Measurements from ENCODE around the gene GREB1.

GREB1 gene, protein sequence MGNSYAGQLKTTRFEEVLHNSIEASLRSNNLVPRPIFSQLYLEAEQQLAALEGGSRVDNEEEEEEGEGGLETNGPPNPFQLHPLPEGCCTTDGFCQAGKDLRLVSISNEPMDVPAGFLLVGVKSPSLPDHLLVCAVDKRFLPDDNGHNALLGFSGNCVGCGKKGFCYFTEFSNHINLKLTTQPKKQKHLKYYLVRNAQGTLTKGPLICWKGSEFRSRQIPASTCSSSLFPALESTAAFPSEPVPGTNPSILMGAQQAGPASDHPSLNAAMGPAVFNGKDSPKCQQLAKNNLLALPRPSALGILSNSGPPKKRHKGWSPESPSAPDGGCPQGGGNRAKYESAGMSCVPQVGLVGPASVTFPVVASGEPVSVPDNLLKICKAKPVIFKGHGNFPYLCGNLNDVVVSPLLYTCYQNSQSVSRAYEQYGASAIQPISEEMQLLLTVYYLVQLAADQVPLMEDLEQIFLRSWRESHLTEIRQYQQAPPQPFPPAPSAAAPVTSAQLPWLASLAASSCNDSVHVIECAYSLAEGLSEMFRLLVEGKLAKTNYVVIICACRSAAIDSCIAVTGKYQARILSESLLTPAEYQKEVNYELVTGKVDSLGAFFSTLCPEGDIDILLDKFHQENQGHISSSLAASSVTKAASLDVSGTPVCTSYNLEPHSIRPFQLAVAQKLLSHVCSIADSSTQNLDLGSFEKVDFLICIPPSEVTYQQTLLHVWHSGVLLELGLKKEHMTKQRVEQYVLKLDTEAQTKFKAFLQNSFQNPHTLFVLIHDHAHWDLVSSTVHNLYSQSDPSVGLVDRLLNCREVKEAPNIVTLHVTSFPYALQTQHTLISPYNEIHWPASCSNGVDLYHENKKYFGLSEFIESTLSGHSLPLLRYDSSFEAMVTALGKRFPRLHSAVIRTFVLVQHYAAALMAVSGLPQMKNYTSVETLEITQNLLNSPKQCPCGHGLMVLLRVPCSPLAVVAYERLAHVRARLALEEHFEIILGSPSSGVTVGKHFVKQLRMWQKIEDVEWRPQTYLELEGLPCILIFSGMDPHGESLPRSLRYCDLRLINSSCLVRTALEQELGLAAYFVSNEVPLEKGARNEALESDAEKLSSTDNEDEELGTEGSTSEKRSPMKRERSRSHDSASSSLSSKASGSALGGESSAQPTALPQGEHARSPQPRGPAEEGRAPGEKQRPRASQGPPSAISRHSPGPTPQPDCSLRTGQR (N-terminal part only)

DNA sequence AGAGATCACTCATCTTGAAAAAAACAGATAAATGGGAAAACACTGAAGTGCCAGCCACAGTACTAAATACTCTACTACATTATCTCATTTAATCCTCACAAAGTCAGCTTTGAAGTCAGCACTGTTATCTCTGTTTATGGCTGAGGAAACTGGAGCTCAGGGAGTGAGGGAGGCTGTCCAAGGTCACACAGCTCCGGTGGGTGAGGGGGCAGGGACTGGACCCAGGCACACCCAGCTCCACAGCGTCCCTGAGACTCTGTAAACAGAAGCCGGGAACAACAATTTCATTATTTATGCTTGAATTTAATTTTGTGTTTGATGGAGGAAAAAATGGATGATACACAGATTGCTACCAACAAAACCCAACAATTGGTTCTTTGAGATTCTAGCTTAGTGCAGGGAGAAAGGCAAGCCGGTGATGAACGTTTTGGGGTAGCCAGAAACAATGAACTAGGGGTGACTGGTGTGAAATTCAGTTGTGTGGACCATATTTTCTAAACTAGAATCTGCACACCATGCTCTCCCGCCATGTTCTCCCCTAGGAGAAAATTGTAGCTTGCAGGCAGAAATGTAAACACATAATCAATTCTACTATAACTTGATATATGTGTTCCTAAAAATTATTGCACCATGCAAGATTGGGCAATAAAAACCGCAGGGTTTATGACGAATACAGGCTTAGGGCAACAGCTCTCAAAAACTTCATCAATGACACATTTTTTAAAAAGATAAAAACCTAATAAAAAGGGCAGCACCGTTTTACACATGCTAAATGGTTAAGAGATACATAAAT is at the start of gene GREB1:
Gene GREB1, plus strand, starts transcription at position 768 of the 793 bp plus-strand sequence. CDS start 22,570 bp downstream, outside the sequence.
- Histone ChIP-seq H3K27ac (ENCODE audit: low read length) (no peak within 1 kb of the TSS), H3K4me3 (ENCODE audit: low read length) (no peak within 1 kb of the TSS), H3K4me1 (ENCODE audit: insufficient read depth, low read length) (peaks cover 3% of the 10 kb centered on the region; the same call in 1 of the 2 replicates), H3K9me3 (ENCODE audit: insufficient read depth, low read depth, low read length) (no peaks in the 10 kb centered on the region), H3K36me3 (ENCODE audit: insufficient read depth, low read depth, low read length) (no peaks in the 10 kb centered on the region), H3K9ac (ENCODE audit: low read depth, low read length) (no peak within 1 kb of the TSS), H3K27me3 (ENCODE audit: insufficient read depth, low read length) (no peaks in the 10 kb centered on the region)

DNA sequence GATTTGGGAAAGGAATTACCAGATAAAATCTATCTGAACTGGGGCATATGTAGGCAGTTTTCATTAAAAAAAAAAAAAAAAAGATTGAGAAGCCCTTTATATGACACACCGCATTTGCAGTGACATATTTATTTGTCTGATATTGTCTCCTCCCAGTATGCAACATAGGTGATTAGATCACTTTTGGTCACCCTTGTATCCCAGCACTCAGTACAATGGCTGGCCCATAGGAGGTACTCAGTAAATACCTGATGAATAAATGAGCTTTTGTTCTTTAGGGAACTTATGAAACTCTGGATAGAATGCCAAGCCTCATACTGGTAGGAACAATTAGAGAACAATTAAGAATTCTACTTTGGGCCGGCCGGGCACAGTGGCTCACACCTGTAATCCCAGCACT is 45.0 kb upstream of the GREB1 start:
- Histone ChIP-seq H3K27ac (ENCODE audit: low read length) (no peak overlapping the region), H3K4me1 (ENCODE audit: insufficient read depth, low read length) (no peaks in the 10 kb centered on the region; the same call in 1 of the 2 replicates), H3K27me3 (ENCODE audit: insufficient read depth, low read length) (no peaks in the 10 kb centered on the region), H3K4me3 (ENCODE audit: low read length) (no peak overlapping the region), H3K9me3 (ENCODE audit: insufficient read depth, low read depth, low read length) (no peaks in the 10 kb centered on the region), H3K36me3 (ENCODE audit: insufficient read depth, low read depth, low read length) (no peaks in the 10 kb centered on the region), H3K9ac (ENCODE audit: low read depth, low read length) (no peak overlapping the region)

DNA sequence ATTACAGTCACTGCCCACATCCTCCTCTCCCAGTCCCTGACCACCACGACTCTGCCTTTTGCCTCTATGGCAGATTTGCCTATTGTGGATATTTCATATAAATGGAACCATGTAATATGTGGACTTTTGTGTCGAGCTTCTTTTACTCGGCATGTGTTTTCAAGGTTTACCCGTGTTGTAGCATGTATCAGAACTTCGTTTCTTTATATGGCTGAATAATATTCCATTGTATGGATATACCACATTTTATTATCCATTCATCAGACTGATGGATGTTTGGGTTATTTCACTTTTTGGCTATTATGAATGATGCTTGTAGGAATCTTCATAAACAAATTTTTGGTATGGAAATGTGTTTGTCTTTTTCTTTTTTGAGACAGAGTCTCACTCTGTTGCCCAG is 43.7 kb upstream of the GREB1 start:
- H3K4me1 ChIP-seq (ENCODE audit: insufficient read depth, low read length) = peaks cover 3% of the 10 kb centered on the region; the same call in 1 of the 2 replicates
- no peaks in the 10 kb centered on the region for H3K27me3 ChIP-seq (ENCODE audit: insufficient read depth, low read length)
- H3K9ac ChIP-seq (ENCODE audit: low read depth, low read length) = no peak overlapping the region
- H3K9me3 ChIP-seq (ENCODE audit: insufficient read depth, low read depth, low read length) = no peaks in the 10 kb centered on the region
- H3K36me3 ChIP-seq (ENCODE audit: insufficient read depth, low read depth, low read length) = no peaks in the 10 kb centered on the region
- H3K27ac ChIP-seq (ENCODE audit: low read length) = no peak overlapping the region
- H3K4me3 ChIP-seq (ENCODE audit: low read length) = no peak overlapping the region

DNA sequence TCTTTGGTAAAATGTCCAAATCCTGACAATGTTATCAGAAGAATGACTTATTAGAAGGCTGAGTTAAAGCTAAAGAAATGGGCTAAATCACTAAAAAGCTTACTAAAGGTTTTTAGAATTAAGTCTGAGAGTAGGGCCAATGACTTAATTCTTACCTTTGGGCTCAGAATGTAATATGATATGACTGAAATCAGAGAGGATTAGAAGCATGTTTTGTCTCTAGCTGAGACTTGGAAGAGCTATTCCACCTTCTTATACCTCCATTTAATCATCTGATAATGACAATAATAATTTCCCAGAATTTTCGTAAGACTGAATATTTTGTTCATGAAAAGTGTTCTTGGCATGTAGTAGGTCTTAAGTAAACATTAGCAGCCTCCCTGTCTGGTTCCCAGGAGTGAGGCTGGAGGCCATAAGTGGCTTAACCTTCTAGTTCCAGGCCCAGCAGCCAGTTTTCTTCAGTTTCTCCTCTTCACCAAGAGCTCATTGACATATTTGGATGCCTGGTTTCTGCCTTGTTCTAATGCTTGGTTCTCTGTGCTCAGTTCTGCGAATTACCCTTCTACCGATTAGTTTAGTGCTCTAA is 42.4 kb upstream of the GREB1 start:
- Histone ChIP-seq H3K27me3 (ENCODE audit: insufficient read depth, low read length) (no peaks in the 10 kb centered on the region), H3K4me3 (ENCODE audit: low read length) (no peak overlapping the region), H3K9ac (ENCODE audit: low read depth, low read length) (no peak overlapping the region), H3K4me1 (ENCODE audit: insufficient read depth, low read length) (peaks cover 13% of the 10 kb centered on the region; the same call in 1 of the 2 replicates), H3K36me3 (ENCODE audit: insufficient read depth, low read depth, low read length) (no peaks in the 10 kb centered on the region), H3K9me3 (ENCODE audit: insufficient read depth, low read depth, low read length) (no peaks in the 10 kb centered on the region), H3K27ac (ENCODE audit: low read length) (no peak overlapping the region)

DNA sequence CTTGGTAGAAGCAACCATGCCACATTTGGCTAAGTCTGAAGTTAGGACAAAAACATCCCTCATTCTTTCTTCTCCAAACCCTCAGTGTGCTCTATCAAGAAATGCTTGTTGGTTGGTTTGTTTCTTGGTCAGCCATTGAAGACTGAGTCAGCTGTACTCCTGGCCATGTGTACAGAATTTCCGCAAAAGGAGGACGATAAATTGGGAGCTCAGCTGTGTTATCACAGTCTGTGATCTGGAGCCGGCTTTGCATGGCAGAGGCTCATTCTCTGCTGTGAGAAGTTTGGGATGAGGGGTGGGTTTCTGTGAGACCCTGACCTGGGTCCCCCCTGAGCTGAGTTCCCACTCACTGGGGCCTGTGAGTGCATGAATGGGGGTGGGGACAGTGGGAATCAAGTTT is 41.6 kb upstream of the GREB1 start:
- H3K4me1 ChIP-seq (ENCODE audit: insufficient read depth, low read length) = peaks cover 13% of the 10 kb centered on the region; the same call in 1 of the 2 replicates
- H3K4me3 ChIP-seq (ENCODE audit: low read length) = no peak overlapping the region
- no peak overlapping the region for H3K9ac ChIP-seq (ENCODE audit: low read depth, low read length)
- H3K27ac ChIP-seq (ENCODE audit: low read length) = no peak overlapping the region
- no peaks in the 10 kb centered on the region for H3K27me3 ChIP-seq (ENCODE audit: insufficient read depth, low read length)
- H3K36me3 ChIP-seq (ENCODE audit: insufficient read depth, low read depth, low read length) = no peaks in the 10 kb centered on the region
- H3K9me3 ChIP-seq (ENCODE audit: insufficient read depth, low read depth, low read length) = no peaks in the 10 kb centered on the region

DNA sequence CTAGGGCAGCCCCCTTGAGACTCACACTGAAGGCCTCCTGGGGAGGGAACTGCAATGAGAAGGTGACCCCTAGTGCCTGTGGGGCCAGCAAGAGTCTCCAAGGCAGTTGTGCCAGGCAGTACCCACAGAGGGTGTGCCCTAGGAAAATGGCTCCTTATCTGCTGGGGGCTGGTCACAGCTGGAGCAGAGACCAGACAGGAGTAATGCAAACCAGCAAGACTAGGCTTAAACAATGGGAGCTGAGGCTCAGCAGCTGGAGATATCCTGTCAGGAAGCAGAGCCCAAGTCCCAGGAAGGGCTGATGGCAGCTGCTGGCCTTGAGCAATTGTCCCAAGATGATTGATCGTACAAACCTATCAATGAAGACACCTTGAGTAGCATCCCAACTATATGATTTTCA is 41.1 kb upstream of the GREB1 start:
- H3K4me1 ChIP-seq (ENCODE audit: insufficient read depth, low read length) = peaks cover 13% of the 10 kb centered on the region; the same call in 1 of the 2 replicates
- H3K27ac ChIP-seq (ENCODE audit: low read length) = no peak overlapping the region
- no peak overlapping the region for H3K9ac ChIP-seq (ENCODE audit: low read depth, low read length)
- no peak overlapping the region for H3K4me3 ChIP-seq (ENCODE audit: low read length)
- H3K9me3 ChIP-seq (ENCODE audit: insufficient read depth, low read depth, low read length) = no peaks in the 10 kb centered on the region
- H3K27me3 ChIP-seq (ENCODE audit: insufficient read depth, low read length) = no peaks in the 10 kb centered on the region
- no peaks in the 10 kb centered on the region for H3K36me3 ChIP-seq (ENCODE audit: insufficient read depth, low read depth, low read length)

DNA sequence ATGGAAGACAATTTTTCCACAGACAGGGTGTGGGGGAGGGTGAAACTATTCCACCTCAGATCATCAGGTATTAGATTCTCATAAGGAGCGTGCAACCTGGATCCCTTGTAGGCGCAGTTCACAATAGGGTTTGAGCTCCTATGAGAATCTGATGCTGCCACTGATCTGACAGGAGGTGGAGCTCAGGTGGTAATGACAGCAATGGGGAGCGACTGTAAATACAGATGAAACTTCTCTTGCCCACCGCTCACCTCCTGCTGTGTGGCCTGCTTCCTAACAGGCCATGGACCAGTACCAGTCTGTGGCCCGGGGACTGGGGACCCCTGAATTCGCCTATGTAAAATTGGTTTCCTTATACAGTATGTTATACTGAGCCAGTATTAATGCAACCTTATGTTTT is 40.6 kb upstream of the GREB1 start:
- Histone ChIP-seq H3K36me3 (ENCODE audit: insufficient read depth, low read depth, low read length) (no peaks in the 10 kb centered on the region), H3K27me3 (ENCODE audit: insufficient read depth, low read length) (no peaks in the 10 kb centered on the region), H3K4me3 (ENCODE audit: low read length) (no peak overlapping the region), H3K4me1 (ENCODE audit: insufficient read depth, low read length) (peaks cover 16% of the 10 kb centered on the region; the same call in 1 of the 2 replicates), H3K27ac (ENCODE audit: low read length) (no peak overlapping the region), H3K9me3 (ENCODE audit: insufficient read depth, low read depth, low read length) (no peaks in the 10 kb centered on the region), H3K9ac (ENCODE audit: low read depth, low read length) (no peak overlapping the region)

DNA sequence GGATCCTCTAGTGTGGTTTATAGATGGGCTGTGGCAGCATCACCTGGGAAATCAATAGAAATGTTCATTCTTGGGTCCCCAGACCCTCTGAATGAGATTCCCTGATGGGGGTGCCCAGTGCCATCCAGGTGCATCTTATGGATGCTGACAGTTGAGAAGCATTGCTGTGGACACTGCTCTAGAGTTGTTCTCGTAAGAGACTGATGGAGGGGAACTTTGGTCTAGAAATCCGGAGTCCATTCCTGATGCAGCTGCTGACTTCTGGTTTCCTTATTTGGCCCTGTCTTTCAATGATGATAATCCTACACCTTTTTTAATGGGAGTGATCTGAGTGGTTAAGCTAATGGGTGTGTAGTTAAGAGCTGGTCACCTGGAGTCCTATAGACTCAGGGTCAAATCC is 39.5 kb upstream of the GREB1 start:
- H3K27me3 ChIP-seq (ENCODE audit: insufficient read depth, low read length) = no peaks in the 10 kb centered on the region
- peaks cover 23% of the 10 kb centered on the region; the same call in 1 of the 2 replicates for H3K4me1 ChIP-seq (ENCODE audit: insufficient read depth, low read length)
- H3K9me3 ChIP-seq (ENCODE audit: insufficient read depth, low read depth, low read length) = no peaks in the 10 kb centered on the region
- no peak overlapping the region for H3K27ac ChIP-seq (ENCODE audit: low read length)
- H3K9ac ChIP-seq (ENCODE audit: low read depth, low read length) = no peak overlapping the region
- no peak overlapping the region for H3K4me3 ChIP-seq (ENCODE audit: low read length)
- H3K36me3 ChIP-seq (ENCODE audit: insufficient read depth, low read depth, low read length) = no peaks in the 10 kb centered on the region

DNA sequence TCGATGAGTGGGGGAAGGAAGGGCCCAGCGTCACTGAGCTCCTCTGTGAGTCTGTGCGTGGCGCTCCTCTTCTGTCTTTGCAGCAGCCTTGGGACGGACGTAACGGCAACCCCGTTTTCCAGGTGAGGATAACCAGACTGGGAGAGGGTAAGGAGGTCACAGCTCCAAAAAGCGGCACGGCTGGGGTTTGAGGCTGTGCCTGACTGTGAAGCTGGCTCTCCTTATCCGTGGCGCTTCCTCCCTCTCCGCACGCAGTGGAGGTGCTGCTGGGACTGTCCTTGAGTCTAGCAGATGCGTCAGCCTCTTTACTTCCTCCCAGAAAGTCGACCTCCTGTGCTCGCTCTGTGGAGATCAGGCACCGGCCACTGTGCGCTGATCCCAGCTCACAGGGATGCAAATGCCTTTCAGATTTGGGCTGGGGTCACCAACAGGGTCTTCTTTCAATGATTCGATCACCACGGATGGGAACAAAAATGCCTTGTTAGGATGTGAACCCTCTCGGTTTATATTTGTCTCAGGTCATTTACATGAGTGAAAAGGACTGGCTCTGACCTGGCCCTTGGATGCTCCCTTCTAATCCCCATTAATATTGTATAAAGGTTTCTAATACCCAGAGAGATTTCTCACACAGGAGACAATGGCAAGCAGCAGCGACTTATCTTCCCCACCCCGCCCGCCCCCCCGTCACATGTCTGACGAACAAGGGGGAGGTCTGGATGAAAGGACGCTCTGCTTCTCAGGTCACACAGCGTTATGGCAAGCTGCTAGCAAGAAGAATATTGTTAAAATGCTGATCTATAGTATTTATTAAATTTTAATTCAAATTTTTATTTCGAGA is 37.8 kb upstream of the GREB1 start:
- H3K9ac ChIP-seq (ENCODE audit: low read depth, low read length) = peak overlapping the region; percentile 49; the same call in 1 of the 2 replicates
- H3K4me3 ChIP-seq (ENCODE audit: low read length) = peak overlapping the region; percentile 53; the same call in 1 of the 2 replicates
- no peaks in the 10 kb centered on the region for H3K36me3 ChIP-seq (ENCODE audit: insufficient read depth, low read depth, low read length)
- H3K27me3 ChIP-seq (ENCODE audit: insufficient read depth, low read length) = no peaks in the 10 kb centered on the region
- H3K9me3 ChIP-seq (ENCODE audit: insufficient read depth, low read depth, low read length) = no peaks in the 10 kb centered on the region
- peaks cover 27% of the 10 kb centered on the region for H3K4me1 ChIP-seq (ENCODE audit: insufficient read depth, low read length)
- H3K27ac ChIP-seq (ENCODE audit: low read length) = no peak overlapping the region

DNA sequence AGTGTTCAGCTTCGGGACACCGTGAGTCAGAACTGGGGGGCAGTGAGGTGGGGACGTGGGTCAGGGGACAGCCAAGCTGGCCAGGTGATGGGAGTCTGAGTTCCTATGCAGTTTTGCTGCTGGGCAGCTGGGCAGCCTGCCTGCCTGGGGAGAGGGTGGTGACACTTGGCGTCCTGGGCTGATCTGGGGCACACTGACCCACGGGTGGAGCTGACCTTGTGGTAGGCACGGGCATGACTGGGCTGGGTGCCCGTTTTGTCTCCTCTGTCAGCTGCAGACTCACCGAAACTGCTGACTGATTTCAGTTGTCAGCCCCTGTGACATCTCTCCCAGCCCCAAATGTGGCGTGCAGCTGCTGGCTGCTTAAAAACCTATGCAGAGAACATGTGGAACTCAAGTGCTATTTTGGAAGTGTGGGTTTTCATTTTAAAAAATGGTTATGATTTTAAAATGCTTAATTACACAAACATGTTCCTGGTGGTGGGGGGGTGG is 35.3 kb upstream of the GREB1 start:
- no peaks in the 10 kb centered on the region for H3K9me3 ChIP-seq (ENCODE audit: insufficient read depth, low read depth, low read length)
- H3K4me3 ChIP-seq (ENCODE audit: low read length) = no peak overlapping the region
- no peaks in the 10 kb centered on the region for H3K27me3 ChIP-seq (ENCODE audit: insufficient read depth, low read length)
- peaks cover 27% of the 10 kb centered on the region for H3K4me1 ChIP-seq (ENCODE audit: insufficient read depth, low read length)
- no peak overlapping the region for H3K27ac ChIP-seq (ENCODE audit: low read length)
- no peak overlapping the region for H3K9ac ChIP-seq (ENCODE audit: low read depth, low read length)
- H3K36me3 ChIP-seq (ENCODE audit: insufficient read depth, low read depth, low read length) = no peaks in the 10 kb centered on the region

Measured in iPS-20b (cell line).